Measurements from ENCODE around the gene TPBG.

Gene TPBG

GRCh38 chr6:82413868-82414267 lies 50.3 kb downstream of the TPBG start:
- TF ChIP-seq TEAD4 (IDR thresholded peaks at IDR 0.05), result no peak
- no peak for TF ChIP-seq NFIC (IDR thresholded peaks at IDR 0.05)

- TF ChIP-seq CEBPB (IDR thresholded peaks at IDR 0.05) (no peak), EGR1 (IDR thresholded peaks at IDR 0.05) (no peak), USF1 (IDR thresholded peaks at IDR 0.05) (no peak), RAD21 (IDR thresholded peaks at IDR 0.05; ENCODE audit: low read depth) (no peak), TEAD4 (IDR thresholded peaks at IDR 0.05) (no peak), TAF1 (IDR thresholded peaks at IDR 0.05; ENCODE audit: low read depth) (no peak)
Observed at GRCh38 chr6:82415820-82416219, 52.2 kb downstream of the TPBG start.

- no peak for TF ChIP-seq YY1 (IDR thresholded peaks at IDR 0.05; ENCODE audit: low read depth)
- no peak for TF ChIP-seq RAD21 (IDR thresholded peaks at IDR 0.05; ENCODE audit: low read depth)
- no peak for TF ChIP-seq NFIC (IDR thresholded peaks at IDR 0.05)
- no peak for TF ChIP-seq EP300 (IDR thresholded peaks at IDR 0.05; ENCODE audit: borderline replicate concordance)
- no peak for TF ChIP-seq TCF12 (IDR thresholded peaks at IDR 0.05; ENCODE audit: low read depth)
- no peak for TF ChIP-seq ZBTB7A (IDR thresholded peaks at IDR 0.05; ENCODE audit: low read depth)
- no peak for TF ChIP-seq CEBPB (IDR thresholded peaks at IDR 0.05)
- TF ChIP-seq CREB1 (IDR thresholded peaks at IDR 0.05; ENCODE audit: low read depth), result no peak
- TF ChIP-seq EGR1 (IDR thresholded peaks at IDR 0.05), result no peak
- no peak for TF ChIP-seq TEAD4 (IDR thresholded peaks at IDR 0.05)
- no peak for TF ChIP-seq FOXM1 (IDR thresholded peaks at IDR 0.05; ENCODE audit: borderline replicate concordance, low read depth)
- TF ChIP-seq TAF1 (IDR thresholded peaks at IDR 0.05; ENCODE audit: low read depth), result no peak
- TF ChIP-seq USF1 (IDR thresholded peaks at IDR 0.05), result no peak
- TF ChIP-seq REST (IDR thresholded peaks at IDR 0.05; ENCODE audit: low read depth), result no peak
Observed at GRCh38 chr6:82416346-82416745, 52.7 kb downstream of the TPBG start.
